ENCODE measurements around the gene CDKN2B-AS1. TPM values are rescaled to one million over a fixed set of nuclear protein-coding genes. Genes with fewer than 3 reads are reported as not detected.
"Not testable (repeated sequence)": the region's sequence is repeated elsewhere in the genome, so short reads cannot be mapped to it uniquely, and the experiment has no call there.

CDKN2B-AS1 gene
- 0.14 TPM for polyA plus RNA-seq (2012; ENCODE audit: low read depth, missing spikeins)

GRCh38 chr9:21994556-21995005 is at the start of gene CDKN2B-AS1:
Gene CDKN2B-AS1 (plus strand): TSS chr9:21994791.
- DNase-seq (ENCODE audit: insufficient read length, low spot score) (no peak), FAIRE-seq (no peak)
- TF ChIP-seq TAF1 (IDR thresholded peaks at IDR 0.05; ENCODE audit: low read depth, low read length): no peak
- no peak for TF ChIP-seq POU2F2 (IDR thresholded peaks at IDR 0.05; ENCODE audit: low read depth, low read length)
- no peak for TF ChIP-seq POLR2AphosphoS5 (IDR thresholded peaks at IDR 0.05; ENCODE audit: low read depth, low read length)
- TF ChIP-seq SPI1 (IDR thresholded peaks at IDR 0.05; ENCODE audit: low read depth, low read length): no peak
- TF ChIP-seq POLR2A (IDR thresholded peaks at IDR 0.05; ENCODE audit: low read depth, low read length): no peak
- TF ChIP-seq PAX5 (IDR thresholded peaks at IDR 0.05; ENCODE audit: insufficient read depth, low read length, severe bottlenecking): no peak

GRCh38 chr9:21945606-21946005 is 49.0 kb upstream of the CDKN2B-AS1 start:
- FAIRE-seq: no peak
- TF ChIP-seq SPI1 (IDR thresholded peaks at IDR 0.05; ENCODE audit: low read depth, low read length): no peak
- no peak for TF ChIP-seq POU2F2 (IDR thresholded peaks at IDR 0.05; ENCODE audit: low read depth, low read length)
- TF ChIP-seq POLR2A (IDR thresholded peaks at IDR 0.05; ENCODE audit: low read depth, low read length): no peak
- no peak for TF ChIP-seq PAX5 (IDR thresholded peaks at IDR 0.05; ENCODE audit: insufficient read depth, low read length, severe bottlenecking)
- TF ChIP-seq POLR2AphosphoS5 (IDR thresholded peaks at IDR 0.05; ENCODE audit: low read depth, low read length): no peak
- no peak for TF ChIP-seq TAF1 (IDR thresholded peaks at IDR 0.05; ENCODE audit: low read depth, low read length)
- DNase-seq (ENCODE audit: insufficient read length, low spot score): no peak

- no peak for FAIRE-seq
- TF ChIP-seq POLR2AphosphoS5 (IDR thresholded peaks at IDR 0.05; ENCODE audit: low read depth, low read length) (no peak), SPI1 (IDR thresholded peaks at IDR 0.05; ENCODE audit: low read depth, low read length) (no peak), TAF1 (IDR thresholded peaks at IDR 0.05; ENCODE audit: low read depth, low read length) (no peak), POU2F2 (IDR thresholded peaks at IDR 0.05; ENCODE audit: low read depth, low read length) (no peak), PAX5 (IDR thresholded peaks at IDR 0.05; ENCODE audit: insufficient read depth, low read length, severe bottlenecking) (no peak)
- no peak for DNase-seq (ENCODE audit: insufficient read length, low spot score)
Observed at GRCh38 chr9:21958833-21959232, 35.8 kb upstream of the CDKN2B-AS1 start.

- not testable (repeated sequence) for FAIRE-seq; DNase-seq (ENCODE audit: insufficient read length, low spot score)
Observed at GRCh38 chr9:21959268-21959667, 35.3 kb upstream of the CDKN2B-AS1 start.

- FAIRE-seq: no peak
- no peak for DNase-seq (ENCODE audit: insufficient read length, low spot score)
Observed at GRCh38 chr9:21961569-21961968, 33.0 kb upstream of the CDKN2B-AS1 start.

GRCh38 chr9:21964925-21965385 is 29.6 kb upstream of the CDKN2B-AS1 start:
- DNase-seq (ENCODE audit: insufficient read length, low spot score) (no peak), FAIRE-seq (no peak)
- TF ChIP-seq PAX5 (IDR thresholded peaks at IDR 0.05; ENCODE audit: insufficient read depth, low read length, severe bottlenecking): no peak
- no peak for TF ChIP-seq POU2F2 (IDR thresholded peaks at IDR 0.05; ENCODE audit: low read depth, low read length)

More at GRCh38 chr9:21961569-21961968, 33.0 kb upstream of the CDKN2B-AS1 start:
- TF ChIP-seq TAF1 (IDR thresholded peaks at IDR 0.05; ENCODE audit: low read depth, low read length) (no peak), POLR2AphosphoS5 (IDR thresholded peaks at IDR 0.05; ENCODE audit: low read depth, low read length) (no peak), SPI1 (IDR thresholded peaks at IDR 0.05; ENCODE audit: low read depth, low read length) (no peak), POU2F2 (IDR thresholded peaks at IDR 0.05; ENCODE audit: low read depth, low read length) (no peak), POLR2A (IDR thresholded peaks at IDR 0.05; ENCODE audit: low read depth, low read length) (no peak), PAX5 (IDR thresholded peaks at IDR 0.05; ENCODE audit: insufficient read depth, low read length, severe bottlenecking) (no peak)

- peak; percentile 48 for FAIRE-seq
- TF ChIP-seq SPI1 (IDR thresholded peaks at IDR 0.05; ENCODE audit: low read depth, low read length): no peak
- TF ChIP-seq POLR2A (IDR thresholded peaks at IDR 0.05; ENCODE audit: low read depth, low read length): no peak
- no peak for TF ChIP-seq POLR2AphosphoS5 (IDR thresholded peaks at IDR 0.05; ENCODE audit: low read depth, low read length)
- TF ChIP-seq POU2F2 (IDR thresholded peaks at IDR 0.05; ENCODE audit: low read depth, low read length): no peak
- TF ChIP-seq TAF1 (IDR thresholded peaks at IDR 0.05; ENCODE audit: low read depth, low read length): no peak
- TF ChIP-seq PAX5 (IDR thresholded peaks at IDR 0.05; ENCODE audit: insufficient read depth, low read length, severe bottlenecking): no peak
- DNase-seq (ENCODE audit: insufficient read length, low spot score): peak; percentile 55
Observed at GRCh38 chr9:21965401-21965951, 29.1 kb upstream of the CDKN2B-AS1 start.

GRCh38 chr9:21966140-21966851 is 28.3 kb upstream of the CDKN2B-AS1 start:
- no peak for TF ChIP-seq SPI1 (IDR thresholded peaks at IDR 0.05; ENCODE audit: low read depth, low read length)
- TF ChIP-seq TAF1 (IDR thresholded peaks at IDR 0.05; ENCODE audit: low read depth, low read length): no peak
- no peak for TF ChIP-seq POU2F2 (IDR thresholded peaks at IDR 0.05; ENCODE audit: low read depth, low read length)
- no peak for TF ChIP-seq POLR2A (IDR thresholded peaks at IDR 0.05; ENCODE audit: low read depth, low read length)
- no peak for TF ChIP-seq POLR2AphosphoS5 (IDR thresholded peaks at IDR 0.05; ENCODE audit: low read depth, low read length)
- TF ChIP-seq PAX5 (IDR thresholded peaks at IDR 0.05; ENCODE audit: insufficient read depth, low read length, severe bottlenecking): no peak
- FAIRE-seq (no peak), DNase-seq (ENCODE audit: insufficient read length, low spot score) (no peak)

GRCh38 chr9:21967169-21967568 is 27.4 kb upstream of the CDKN2B-AS1 start:
- FAIRE-seq (no peak), DNase-seq (ENCODE audit: insufficient read length, low spot score) (no peak)
- TF ChIP-seq POLR2AphosphoS5 (IDR thresholded peaks at IDR 0.05; ENCODE audit: low read depth, low read length) (no peak), POLR2A (IDR thresholded peaks at IDR 0.05; ENCODE audit: low read depth, low read length) (no peak), TAF1 (IDR thresholded peaks at IDR 0.05; ENCODE audit: low read depth, low read length) (no peak), PAX5 (IDR thresholded peaks at IDR 0.05; ENCODE audit: insufficient read depth, low read length, severe bottlenecking) (no peak), SPI1 (IDR thresholded peaks at IDR 0.05; ENCODE audit: low read depth, low read length) (no peak), POU2F2 (IDR thresholded peaks at IDR 0.05; ENCODE audit: low read depth, low read length) (no peak)

- no peak for TF ChIP-seq POLR2A (IDR thresholded peaks at IDR 0.05; ENCODE audit: low read depth, low read length)
- no peak for TF ChIP-seq POLR2AphosphoS5 (IDR thresholded peaks at IDR 0.05; ENCODE audit: low read depth, low read length)
- TF ChIP-seq TAF1 (IDR thresholded peaks at IDR 0.05; ENCODE audit: low read depth, low read length): no peak
- no peak for TF ChIP-seq SPI1 (IDR thresholded peaks at IDR 0.05; ENCODE audit: low read depth, low read length)
- TF ChIP-seq POU2F2 (IDR thresholded peaks at IDR 0.05; ENCODE audit: low read depth, low read length): no peak
- no peak for TF ChIP-seq PAX5 (IDR thresholded peaks at IDR 0.05; ENCODE audit: insufficient read depth, low read length, severe bottlenecking)
- FAIRE-seq: no peak
Observed at GRCh38 chr9:21967702-21968101, 26.9 kb upstream of the CDKN2B-AS1 start.

More at GRCh38 chr9:21967702-21968101, 26.9 kb upstream of the CDKN2B-AS1 start:
- no peak for DNase-seq (ENCODE audit: insufficient read length, low spot score)

Measured in GM12891 (cell line).